Esophagus squamous epithelium (tissue), 5 donors: ENCODE results near the gene PPFIA2. TPM values are rescaled to one million over a fixed set of nuclear protein-coding genes. Genes with fewer than 3 reads are reported as not detected.

Experiments used
- DNase-seq: peaks from one replicate; lab custom pipeline; 2025; lab: John Stamatoyannopoulos, UW
- H3K27ac ChIP-seq, 4 donors: fragments of 200-600 bp; sonication (generic); one replicate each; pipeline ENCODE4 v1.5.1; 2016 to 2019; ENCODE audit warnings: mild to moderate bottlenecking in 1 of 4
- H3K27me3 ChIP-seq, 4 donors: fragments of 200-600 bp; sonication (generic); 1 replicate in 3 of 4; 2 replicates in 1 of 4; pipeline versions ENCODE4 v1.5.1 to v1.6.0; 2017 to 2021; ENCODE audit warnings: antibody characterized with exemption in 1 of 4
- H3K36me3 ChIP-seq, 3 donors: fragments of 200-600 bp; sonication (generic); one replicate each; pipeline ENCODE4 v1.5.1; 2016 to 2019
- H3K4me1 ChIP-seq, 3 donors: fragments of 200-600 bp; sonication (generic); one replicate each; pipeline ENCODE4 v1.5.1; 2017 to 2019
- H3K4me3 ChIP-seq, 4 donors: fragments of 200-600 bp; sonication (generic); 1 replicate in 3 of 4; 2 replicates in 1 of 4; pipeline ENCODE4 v1.5.1; 2016 to 2019; ENCODE audit warnings: mild to moderate bottlenecking in 2 of 4, moderate library complexity in 1 of 4
- H3K9me3 ChIP-seq, 3 donors: fragments of 200-600 bp; sonication (generic); one replicate each; pipeline ENCODE4 v1.5.1; 2016 to 2019
- POLR2A ChIP-seq, 4 donors: fragments of 450-650 bp; IDR thresholded peaks; one replicate each; pipeline ENCODE4 v1.6.1; 2017; ENCODE audit warnings: antibody characterized with exemption in 4 of 4, mild to moderate bottlenecking in 4 of 4, moderate library complexity in 3 of 4
- WGBS, 2 donors: methylation state at CpG; one replicate each; pipeline ENCODE4 v1.1.5; 2018; 5-methylcytosine and 5-hydroxymethylcytosine counted together
- intact Hi-C: fragments of 100-400 bp; cut with DNase I; formaldehyde crosslinking; loops from one replicate; pipeline ENCODE4 v1.15.0; 2022
- total RNA-seq, 4 donors: library from RNA; depleted of rRNA; stranded (reverse); fragments of >200 nt; gene quantifications; one replicate each; pipeline ENCODE4 v1.1.0, GENCODE V29; 2016
- TF ChIP-seq, protein P1 (sequence below), 6 experiments: fragments of 450-650 bp in 4 of 6; fragments of 200-600 bp in 2 of 6; sonication (generic) in 2 of 6; IDR thresholded peaks; one replicate each; pipeline ENCODE4 v1.5.1; 2016 to 2019; ENCODE audit warnings: antibody characterized with exemption in 6 of 6, mild to moderate bottlenecking in 4 of 6, moderate library complexity in 4 of 6
- donor health status: DM: yes; HTN: yes; CAD: no.

PPFIA2 gene
- total RNA-seq, 4 donors from 2014 or later = 0.31 to 2.3 (median 0.55) TPM

DNA sequence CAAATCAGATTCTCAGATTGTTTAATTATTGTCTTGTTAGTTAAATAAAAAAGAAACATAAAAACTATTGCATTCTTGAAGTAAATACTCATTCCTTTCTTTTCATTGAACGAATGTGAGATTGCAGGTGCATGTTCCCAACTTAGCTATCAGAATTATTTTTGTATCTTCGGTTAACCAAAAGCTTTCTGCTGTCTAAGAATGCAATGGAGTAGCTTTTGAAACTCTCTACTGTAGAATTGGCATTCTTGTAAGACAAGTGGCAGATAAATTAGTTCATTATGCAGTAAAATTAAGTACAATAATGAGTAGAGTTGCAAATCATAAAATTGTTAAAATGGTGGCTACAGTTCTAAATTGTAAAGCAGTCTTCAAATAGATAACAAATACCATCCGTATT lies 383.2 kb downstream of the PPFIA2 start:
- whole genome bisulfite sequencing, 2 donors = 60 to 68% methylated on average over 3 of the region's 3 CpGs
- Histone ChIP-seq H3K9me3 (no peaks in the 10 kb centered on the region), H3K27me3 (no peaks in the 10 kb centered on the region), H3K4me1 (no peaks in the 10 kb centered on the region), H3K4me3 (no peak overlapping the region), H3K27ac (no peak overlapping the region), H3K36me3 (no peaks in the 10 kb centered on the region)
- intact Hi-C loops = no loop called here
- DNase-seq = no peak
- no peak for TF ChIP-seq POLR2A (IDR thresholded peaks at IDR 0.05)
- TF ChIP-seq, protein P1, sequence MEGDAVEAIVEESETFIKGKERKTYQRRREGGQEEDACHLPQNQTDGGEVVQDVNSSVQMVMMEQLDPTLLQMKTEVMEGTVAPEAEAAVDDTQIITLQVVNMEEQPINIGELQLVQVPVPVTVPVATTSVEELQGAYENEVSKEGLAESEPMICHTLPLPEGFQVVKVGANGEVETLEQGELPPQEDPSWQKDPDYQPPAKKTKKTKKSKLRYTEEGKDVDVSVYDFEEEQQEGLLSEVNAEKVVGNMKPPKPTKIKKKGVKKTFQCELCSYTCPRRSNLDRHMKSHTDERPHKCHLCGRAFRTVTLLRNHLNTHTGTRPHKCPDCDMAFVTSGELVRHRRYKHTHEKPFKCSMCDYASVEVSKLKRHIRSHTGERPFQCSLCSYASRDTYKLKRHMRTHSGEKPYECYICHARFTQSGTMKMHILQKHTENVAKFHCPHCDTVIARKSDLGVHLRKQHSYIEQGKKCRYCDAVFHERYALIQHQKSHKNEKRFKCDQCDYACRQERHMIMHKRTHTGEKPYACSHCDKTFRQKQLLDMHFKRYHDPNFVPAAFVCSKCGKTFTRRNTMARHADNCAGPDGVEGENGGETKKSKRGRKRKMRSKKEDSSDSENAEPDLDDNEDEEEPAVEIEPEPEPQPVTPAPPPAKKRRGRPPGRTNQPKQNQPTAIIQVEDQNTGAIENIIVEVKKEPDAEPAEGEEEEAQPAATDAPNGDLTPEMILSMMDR (IDR thresholded peaks at IDR 0.05) = no peak

DNA sequence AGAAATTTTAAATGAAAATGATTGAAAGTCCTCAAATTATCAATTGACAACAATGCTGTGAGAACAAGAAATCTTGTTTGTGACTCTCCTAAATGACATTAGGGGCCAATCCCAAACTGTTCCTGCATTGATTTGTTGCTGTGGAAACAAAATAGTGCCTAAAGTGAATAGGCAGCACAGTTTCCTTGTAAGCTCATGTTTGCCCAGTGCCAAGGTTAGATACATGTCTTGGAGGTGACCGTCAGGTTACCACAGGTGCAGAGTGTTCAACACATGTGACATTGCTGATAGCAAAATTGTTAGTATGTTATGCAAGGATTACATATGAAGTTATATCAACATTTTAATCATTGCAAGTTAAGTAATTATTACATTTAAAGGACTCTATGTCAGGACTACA lies 388.7 kb downstream of the PPFIA2 start:
- no peak for DNase-seq
- intact Hi-C loops = no loop called here
- Histone ChIP-seq H3K36me3 (no peaks in the 10 kb centered on the region), H3K4me1 (no peaks in the 10 kb centered on the region), H3K27ac (no peak overlapping the region), H3K27me3 (no peaks in the 10 kb centered on the region), H3K4me3 (no peak overlapping the region), H3K9me3 (no peaks in the 10 kb centered on the region)
- TF ChIP-seq, protein P1 (IDR thresholded peaks at IDR 0.05) = no peak
- no peak for TF ChIP-seq POLR2A (IDR thresholded peaks at IDR 0.05)
- WGBS, 2 donors = 33 to 36% methylated on average over 1 of the region's 1 CpG

DNA sequence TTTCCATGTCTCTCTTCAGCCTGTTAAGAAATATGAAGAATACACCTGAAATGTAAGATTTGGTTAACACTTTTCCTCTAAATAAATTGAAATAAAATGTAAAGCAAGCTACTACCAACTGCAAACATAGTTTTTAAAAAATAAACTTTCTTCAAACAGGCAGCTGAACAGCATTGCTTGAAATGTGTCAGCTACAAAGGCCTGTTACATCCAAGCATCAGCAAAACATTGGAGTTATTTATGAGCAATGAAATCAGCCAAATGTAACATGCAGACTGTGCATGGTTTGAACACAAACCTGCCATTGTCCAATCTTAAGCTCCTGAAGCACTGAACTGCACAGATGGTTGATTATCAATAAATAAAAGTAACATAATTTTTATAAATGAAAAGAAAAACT lies 390.0 kb downstream of the PPFIA2 start:
- intact Hi-C loops = no loop called here
- Histone ChIP-seq H3K4me3 (no peak overlapping the region), H3K27me3 (no peaks in the 10 kb centered on the region), H3K36me3 (no peaks in the 10 kb centered on the region), H3K27ac (no peak overlapping the region), H3K9me3 (no peaks in the 10 kb centered on the region), H3K4me1 (no peaks in the 10 kb centered on the region)
- no peak for DNase-seq
- TF ChIP-seq, protein P1 (IDR thresholded peaks at IDR 0.05) = no peak
- no peak for TF ChIP-seq POLR2A (IDR thresholded peaks at IDR 0.05)

DNA sequence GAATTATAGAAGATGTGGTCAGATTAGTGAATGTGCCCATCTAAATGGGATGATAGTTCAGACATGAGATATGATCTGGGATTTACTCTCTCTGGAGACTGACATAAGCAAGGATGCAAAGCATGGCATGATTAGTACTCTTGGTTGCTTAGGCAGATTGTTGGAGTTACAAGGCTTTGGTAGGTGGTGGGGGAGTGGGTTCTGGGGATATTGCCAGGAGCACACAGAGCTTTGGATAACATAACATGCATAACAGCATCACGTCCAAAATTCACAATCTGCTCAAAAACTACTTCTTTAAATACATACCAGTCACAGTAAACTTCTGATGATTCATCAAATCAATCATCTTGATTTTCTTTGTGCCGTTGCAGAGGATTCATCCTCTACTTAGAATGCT lies 393.9 kb downstream of the PPFIA2 start:
- Histone ChIP-seq H3K4me3 (no peak overlapping the region), H3K27ac (no peak overlapping the region), H3K27me3 (no peaks in the 10 kb centered on the region), H3K36me3 (no peaks in the 10 kb centered on the region), H3K4me1 (no peaks in the 10 kb centered on the region), H3K9me3 (no peaks in the 10 kb centered on the region)
- no peak for TF ChIP-seq POLR2A (IDR thresholded peaks at IDR 0.05)
- TF ChIP-seq, protein P1 (IDR thresholded peaks at IDR 0.05) = no peak
- no peak for DNase-seq
- 45 to 52% methylated on average over 2 of the region's 2 CpGs for WGBS, 2 donors
- intact Hi-C loops = no loop called here

DNA sequence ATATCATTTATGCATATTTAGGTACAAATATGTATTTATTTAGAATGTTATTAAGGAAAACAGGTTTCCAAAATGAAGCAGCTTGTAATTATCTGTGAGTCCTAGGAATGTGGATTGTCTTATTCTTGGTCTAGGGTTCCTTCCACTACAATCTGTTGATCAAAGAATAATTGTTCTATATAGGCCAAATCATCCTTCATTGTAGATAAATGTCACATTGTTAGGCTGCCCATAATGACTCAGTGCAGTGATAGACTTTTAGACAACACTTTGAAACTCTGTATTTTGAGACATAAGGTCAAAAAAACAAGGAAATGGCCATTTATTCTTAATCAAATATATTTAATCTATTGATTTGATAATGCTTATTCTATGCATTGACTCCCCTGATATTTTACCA lies 398.2 kb downstream of the PPFIA2 start:
- no peaks in the 10 kb centered on the region for H3K4me1 ChIP-seq
- no peaks in the 10 kb centered on the region for H3K36me3 ChIP-seq
- no peak for TF ChIP-seq POLR2A (IDR thresholded peaks at IDR 0.05)
- TF ChIP-seq, protein P1 (IDR thresholded peaks at IDR 0.05) = no peak
- no peak overlapping the region for H3K4me3 ChIP-seq
- no peak for DNase-seq
- no peaks in the 10 kb centered on the region for H3K9me3 ChIP-seq
- intact Hi-C loops = no loop called here
- H3K27me3 ChIP-seq = no peaks in the 10 kb centered on the region
- H3K27ac ChIP-seq = no peak overlapping the region
